Mesenchymal stem cell (in vitro differentiated cells and primary cell): ENCODE results near the gene ERFL.
A peak's percentile ranks its signal among the peaks of the same experiment; 100 is the strongest.

ENCODE experiments used
- DNase-seq: peaks from one replicate; pipeline ENCODE4 v3.0.0-alpha.2; 2013
- H2AFZ ChIP-seq: one replicate; pipeline ENCODE4 v1.6.1; 2013; ENCODE audit warnings: low read depth, mild to moderate bottlenecking, control low read depth, inconsistent platforms, low read length, moderate library complexity
- H2AK5ac ChIP-seq: 2 replicates; pipeline ENCODE4 v1.6.1; 2013; ENCODE audit warnings: low read length, moderate library complexity, mild to moderate bottlenecking, inconsistent platforms; ENCODE audit not compliant: severe bottlenecking
- H2BK120ac ChIP-seq: one replicate; pipeline ENCODE4 v1.6.1; 2013; ENCODE audit warnings: low read depth, mild to moderate bottlenecking, inconsistent platforms, low read length, moderate library complexity
- H2BK12ac ChIP-seq, 2 experiments: one replicate each; pipeline ENCODE4 v1.6.1; 2013; ENCODE audit warnings: inconsistent platforms in 2 of 2, low read length in 2 of 2, mild to moderate bottlenecking in 2 of 2, moderate library complexity in 2 of 2, control low read depth in 1 of 2
- H2BK15ac ChIP-seq: one replicate; pipeline ENCODE4 v1.6.1; 2013; ENCODE audit warnings: mild to moderate bottlenecking, low read depth, inconsistent platforms; ENCODE audit not compliant: poor library complexity, severe bottlenecking
- H2BK5ac ChIP-seq: 2 replicates; pipeline ENCODE4 v1.6.1; 2013; ENCODE audit warnings: low read depth, mild to moderate bottlenecking, low read length, control low read depth, inconsistent platforms; ENCODE audit not compliant: poor library complexity, severe bottlenecking
- H3K14ac ChIP-seq, 2 experiments: one replicate each; pipeline ENCODE4 v1.6.1; 2013; ENCODE audit warnings: inconsistent platforms in 2 of 2, low read length in 2 of 2, control low read depth in 1 of 2, mild to moderate bottlenecking in 1 of 2, moderate library complexity in 1 of 2
- H3K18ac ChIP-seq, 2 experiments: one replicate each; pipeline ENCODE4 v1.6.1; 2013; ENCODE audit warnings: inconsistent platforms in 2 of 2, low read length in 2 of 2, control low read depth in 1 of 2, low read depth in 1 of 2, mild to moderate bottlenecking in 1 of 2
- H3K23ac ChIP-seq, 2 experiments: one replicate each; pipeline ENCODE4 v1.6.1; 2013; ENCODE audit warnings: inconsistent platforms in 2 of 2, low read length in 2 of 2, mild to moderate bottlenecking in 2 of 2, moderate library complexity in 2 of 2, control low read depth in 1 of 2
- H3K27ac ChIP-seq: 2 replicates; pipeline ENCODE4 v1.5.1; 2013; ENCODE audit warnings: mild to moderate bottlenecking, moderate library complexity, low read length, control low read depth, inconsistent platforms; ENCODE audit not compliant: poor library complexity, severe bottlenecking
- H3K27me3 ChIP-seq, 2 experiments: 2 replicates each; pipeline versions ENCODE4 v1.6.1 to v1.7.0; 2013; ENCODE audit warnings: low read length in 2 of 2, mild to moderate bottlenecking in 2 of 2, moderate library complexity in 2 of 2, control low read depth in 1 of 2, inconsistent platforms in 1 of 2; ENCODE audit not compliant: control insufficient read depth in 1 of 2, insufficient read depth in 1 of 2
- H3K36me3 ChIP-seq, 2 experiments: 2 replicates each; pipeline versions ENCODE4 v1.6.1 to v1.7.0; 2013; ENCODE audit warnings: low read length in 2 of 2, control low read depth in 1 of 2, inconsistent platforms in 1 of 2, low read depth in 1 of 2, mild to moderate bottlenecking in 1 of 2; ENCODE audit not compliant: insufficient read depth in 2 of 2, control insufficient read depth in 1 of 2
- H3K4ac ChIP-seq, 2 experiments: one replicate each; pipeline ENCODE4 v1.6.1; 2013; ENCODE audit warnings: inconsistent platforms in 2 of 2, low read length in 2 of 2, mild to moderate bottlenecking in 2 of 2, moderate library complexity in 2 of 2, control low read depth in 1 of 2, low read depth in 1 of 2
- H3K4me1 ChIP-seq: 2 replicates; pipeline ENCODE4 v1.6.1; 2013; ENCODE audit warnings: low read depth, low read length, control low read depth; ENCODE audit not compliant: control insufficient read depth, insufficient read depth
- H3K4me2 ChIP-seq: 2 replicates; pipeline ENCODE4 v1.6.1; 2013; ENCODE audit warnings: low read length, mild to moderate bottlenecking, inconsistent platforms; ENCODE audit not compliant: poor library complexity, severe bottlenecking
- H3K4me3 ChIP-seq, 2 experiments: 2 replicates each; pipeline versions ENCODE4 v1.5.1 to v1.7.0; 2013; ENCODE audit warnings: low read length in 2 of 2, mild to moderate bottlenecking in 2 of 2, control low read depth in 1 of 2, low read depth in 1 of 2; ENCODE audit not compliant: insufficient read depth in 1 of 2
- H3K79me1 ChIP-seq: replicated peaks from 2 replicates; pipeline ENCODE4 v1.6.1; 2013; ENCODE audit warnings: mild to moderate bottlenecking, control low read depth, low read length, inconsistent platforms; ENCODE audit not compliant: poor library complexity, severe bottlenecking
- H3K9ac ChIP-seq: 2 replicates; pipeline ENCODE4 v1.7.0; 2013; ENCODE audit warnings: mild to moderate bottlenecking, low read length, moderate library complexity
- H3K9me3 ChIP-seq: 2 replicates; pipeline ENCODE4 v1.7.0; 2013; ENCODE audit warnings: mild to moderate bottlenecking, low read length; ENCODE audit not compliant: control insufficient read depth
- H4K8ac ChIP-seq: one replicate; pipeline ENCODE4 v1.6.1; 2013; ENCODE audit warnings: inconsistent platforms, mild to moderate bottlenecking, low read length, moderate library complexity
- H4K91ac ChIP-seq: one replicate; pipeline ENCODE4 v1.6.1; 2013; ENCODE audit warnings: mild to moderate bottlenecking, low read length, inconsistent platforms
- WGBS: methylation state at CpG from one replicate; pipeline ENCODE4 v1.1.7; 2013; ENCODE audit warnings: mixed read lengths; 5-methylcytosine and 5-hydroxymethylcytosine counted together

Gene ERFL

DNA sequence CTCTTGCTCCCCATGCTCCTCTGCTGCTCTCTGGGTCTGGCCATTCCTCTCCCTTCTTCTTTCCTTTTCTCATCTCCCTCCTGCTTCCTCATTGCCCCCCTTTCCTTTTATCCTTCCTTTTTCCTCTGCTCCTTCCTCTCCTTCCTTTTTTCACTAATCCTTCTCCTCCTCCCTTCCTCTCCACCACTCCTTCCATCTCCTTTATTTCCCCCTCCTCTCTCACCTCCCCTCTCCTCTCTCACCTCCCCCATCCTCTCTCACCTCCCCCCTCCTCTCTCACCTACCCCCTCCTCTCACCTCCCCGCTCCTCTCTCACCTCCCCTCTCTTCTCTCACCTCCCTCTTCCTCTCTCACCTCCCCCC is 31.7 kb downstream of the ERFL start:
- Histone ChIP-seq H4K91ac (no peak overlapping the region), H3K23ac (no peak overlapping the region), H3K9ac (no peak overlapping the region), H2BK5ac (no peak overlapping the region), H3K14ac (no peak overlapping the region), H3K27me3 (no peaks in the 10 kb centered on the region), H4K8ac (no peak overlapping the region), H3K4ac (no peak overlapping the region), H3K27ac (no peak overlapping the region), H2AFZ (no peak overlapping the region), H3K36me3 (peaks cover 74 to 80% of the 10 kb centered on the region in 2 experiments), H3K9me3 (no peaks in the 10 kb centered on the region), H3K18ac (no peak overlapping the region), H3K4me2 (no peak overlapping the region), H2BK15ac (no peak overlapping the region), H2BK120ac (no peak overlapping the region), H3K4me3 (no peak overlapping the region), H2AK5ac (no peak overlapping the region), H3K4me1 (peaks cover 5% of the 10 kb centered on the region), H2BK12ac (no peak overlapping the region), H3K79me1 (peaks cover 28% of the 10 kb centered on the region)
- DNase-seq, result no peak
- WGBS, result 100% methylated on average over 1 of the region's 1 CpG

DNA sequence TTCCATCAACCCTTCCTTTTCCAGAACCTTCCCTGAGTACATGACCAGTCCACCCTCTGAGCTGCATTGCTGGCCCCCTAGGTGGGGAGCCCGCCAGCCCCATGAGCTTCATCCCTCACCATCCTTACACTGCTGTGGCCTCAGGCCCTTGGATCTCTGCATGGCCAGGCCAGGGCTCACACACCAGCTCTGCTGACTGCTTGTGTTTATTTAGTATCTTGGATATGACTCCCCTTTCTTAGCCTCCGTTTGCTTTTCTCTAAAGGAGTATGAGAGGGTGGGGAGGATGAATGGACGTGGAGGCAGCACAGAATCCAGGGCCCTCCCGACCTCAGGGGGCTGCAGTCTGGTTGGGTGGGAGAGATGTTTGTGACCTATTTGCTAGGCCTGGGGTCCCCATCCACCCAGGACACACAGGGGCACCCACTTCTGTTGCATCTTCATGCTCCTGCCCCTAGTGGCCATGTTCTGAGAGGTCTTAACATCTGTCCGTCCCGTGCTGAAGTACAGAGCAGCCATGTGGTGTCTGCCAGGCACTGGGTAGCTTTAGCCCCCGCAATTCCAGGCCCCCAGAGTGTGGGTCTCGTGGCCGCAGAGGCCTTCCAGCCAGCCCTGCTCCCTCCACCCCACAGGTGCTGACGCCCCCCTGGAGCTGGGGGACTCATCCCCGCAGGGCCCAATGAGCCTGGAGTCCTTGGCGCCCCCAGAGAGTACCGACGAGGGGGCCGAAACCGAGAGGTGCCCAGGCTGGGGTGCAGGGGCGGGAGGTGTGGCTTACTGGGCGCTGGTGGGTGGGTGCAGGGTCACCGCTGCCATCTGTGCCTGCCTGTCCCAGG is 32.3 kb downstream of the ERFL start:
- H3K4ac ChIP-seq, result no peak overlapping the region
- H4K8ac ChIP-seq, result no peak overlapping the region
- no peak overlapping the region for H2BK120ac ChIP-seq
- H4K91ac ChIP-seq, result no peak overlapping the region
- no peaks in the 10 kb centered on the region for H3K27me3 ChIP-seq
- no peak overlapping the region for H3K9ac ChIP-seq
- H2BK5ac ChIP-seq, result no peak overlapping the region
- WGBS, result 92% methylated on average over 14 of the region's 19 CpGs
- no peak overlapping the region for H2AK5ac ChIP-seq
- H3K14ac ChIP-seq, result no peak overlapping the region
- H2BK12ac ChIP-seq, result no peak overlapping the region
- peaks cover 30% of the 10 kb centered on the region for H3K79me1 ChIP-seq
- H3K4me3 ChIP-seq, result no peak overlapping the region
- no peak overlapping the region for H3K23ac ChIP-seq
- H2BK15ac ChIP-seq, result no peak overlapping the region
- DNase-seq, result no peak
- H3K36me3 ChIP-seq, result peaks cover 71 to 77% of the 10 kb centered on the region in 2 experiments
- no peak overlapping the region for H3K18ac ChIP-seq
- H2AFZ ChIP-seq, result no peak overlapping the region
- no peaks in the 10 kb centered on the region for H3K9me3 ChIP-seq
- peaks cover 5% of the 10 kb centered on the region for H3K4me1 ChIP-seq
- no peak overlapping the region for H3K4me2 ChIP-seq
- no peak overlapping the region for H3K27ac ChIP-seq

DNA sequence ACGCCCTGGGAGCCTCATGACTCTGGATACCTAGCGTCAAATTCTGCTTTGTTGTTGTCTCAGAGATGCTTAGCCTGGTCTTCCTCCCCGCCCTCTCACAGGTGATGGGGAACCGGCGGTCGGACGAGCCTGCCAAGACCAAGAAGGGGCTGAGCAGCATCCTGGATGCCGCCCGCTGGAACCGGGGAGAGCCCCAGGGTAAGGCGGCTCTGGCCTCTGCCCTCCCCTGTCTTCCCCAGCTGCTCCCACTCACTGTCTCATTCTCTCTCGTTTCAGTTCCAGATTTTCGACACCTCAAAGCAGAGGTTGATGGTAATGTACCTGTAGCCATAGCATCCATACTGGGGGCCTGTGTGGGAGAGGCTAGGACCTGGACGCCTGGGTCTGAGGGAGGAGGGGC is 33.9 kb downstream of the ERFL start:
- H3K18ac ChIP-seq, result no peak overlapping the region
- no peak overlapping the region for H3K14ac ChIP-seq
- H2AFZ ChIP-seq, result no peak overlapping the region
- H3K9me3 ChIP-seq, result no peaks in the 10 kb centered on the region
- 96% methylated on average over 13 of the region's 14 CpGs for WGBS
- no peak overlapping the region for H2BK120ac ChIP-seq
- H4K91ac ChIP-seq, result no peak overlapping the region
- no peak overlapping the region for H4K8ac ChIP-seq
- H3K23ac ChIP-seq, result no peak overlapping the region
- no peak overlapping the region for H2BK12ac ChIP-seq
- no peak overlapping the region for H3K4me3 ChIP-seq
- H3K36me3 ChIP-seq, result peaks cover 68 to 79% of the 10 kb centered on the region in 2 experiments
- H3K4me2 ChIP-seq, result no peak overlapping the region
- no peak overlapping the region for H2BK5ac ChIP-seq
- no peak overlapping the region for H3K27ac ChIP-seq
- H3K9ac ChIP-seq, result no peak overlapping the region
- H2AK5ac ChIP-seq, result no peak overlapping the region
- no peaks in the 10 kb centered on the region for H3K27me3 ChIP-seq
- peaks cover 38% of the 10 kb centered on the region for H3K79me1 ChIP-seq
- DNase-seq, result no peak
- H2BK15ac ChIP-seq, result no peak overlapping the region
- no peak overlapping the region for H3K4ac ChIP-seq
- peaks cover 5% of the 10 kb centered on the region for H3K4me1 ChIP-seq

DNA sequence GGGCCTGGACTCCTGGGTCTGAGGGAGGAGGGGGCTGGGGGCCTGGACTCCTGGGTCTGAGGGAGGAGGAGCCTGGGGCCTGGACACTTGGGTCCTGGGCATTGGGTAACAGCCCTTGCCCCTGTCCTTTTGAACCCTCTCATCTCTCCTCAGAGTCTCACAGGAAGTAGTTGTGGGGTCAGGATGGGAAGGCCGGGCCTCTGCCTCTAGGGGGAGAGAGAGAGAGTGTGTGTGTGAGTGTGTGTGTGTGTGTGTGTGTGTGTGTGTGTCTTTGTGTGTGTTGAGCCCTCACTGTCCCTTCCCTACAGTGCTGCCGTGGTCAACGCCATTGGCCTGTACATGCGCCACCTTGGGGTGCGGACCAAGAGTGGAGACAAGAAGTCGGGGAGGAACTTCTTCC is 34.4 kb downstream of the ERFL start:
- Histone ChIP-seq H4K8ac (no peak overlapping the region), H2AFZ (no peak overlapping the region), H3K4me3 (no peak overlapping the region), H2BK12ac (no peak overlapping the region), H3K14ac (no peak overlapping the region), H3K23ac (no peak overlapping the region), H3K27me3 (no peaks in the 10 kb centered on the region), H3K4me1 (peaks cover 5% of the 10 kb centered on the region), H3K4ac (no peak overlapping the region), H3K79me1 (peaks cover 42% of the 10 kb centered on the region), H4K91ac (no peak overlapping the region), H3K4me2 (no peak overlapping the region), H3K18ac (no peak overlapping the region), H2BK120ac (no peak overlapping the region), H2BK15ac (no peak overlapping the region), H3K9me3 (no peaks in the 10 kb centered on the region), H3K36me3 (peaks cover 69 to 82% of the 10 kb centered on the region in 2 experiments), H2BK5ac (no peak overlapping the region), H3K27ac (no peak overlapping the region), H3K9ac (no peak overlapping the region), H2AK5ac (no peak overlapping the region)
- peak; percentile 37 for DNase-seq
- WGBS, result 86% methylated on average over 6 of the region's 6 CpGs
